ENCODE data around the gene ZNF487.

Gene ZNF487

GRCh38 chr10:43436291-43437140, at the start of gene ZNF487:
Gene ZNF487, plus strand, starts transcription at chr10:43437111. Its CDS starts 38,703 bp downstream, at chr10:43475814.
- Histone ChIP-seq H3K27ac (ENCODE audit: extremely low read depth, low read depth, low read length) (peak within 1 kb of the TSS; percentile 51; the same call in 1 of the 2 replicates), H3K4me1 (ENCODE audit: control insufficient read depth, insufficient read depth, low read length) (peaks cover 3% of the 10 kb centered on the region; the same call in 1 of the 2 replicates), H3K4me3 (ENCODE audit: low read depth, low read length) (peak within 1 kb of the TSS; percentile 88), H3K36me3 (ENCODE audit: control insufficient read depth in 2 of 2, insufficient read depth in 1 of 2, low read length in 2 of 2) (no peaks in the 10 kb centered on the region; a peak in 1 of 3 replicates), H3K9me3 (ENCODE audit: control insufficient read depth, insufficient read depth, low read depth, low read length) (no peaks in the 10 kb centered on the region)
- ChIA-PET POLR2A (interaction anchor here (0.6 to 1.6 kb wide), 9 partner anchors 9 to 521 kb away, joined by 3 to 7 read pairs (median 5); partner anchors contain the start of gene HNRNPF), CTCF (interaction anchor here (0.6 to 1.1 kb wide), 7 partner anchors 9 to 924 kb away, joined by 3 to 9 read pairs (median 3); no protein-coding TSS in a partner anchor)
- TF ChIP-seq SP3 (tag by site-specific recombination; IDR thresholded peaks at IDR 0.05) = peak; percentile 92
- peak; percentile 86 for TF ChIP-seq KLF16 (tag by site-specific recombination; IDR thresholded peaks at IDR 0.05)
- no peak for TF ChIP-seq ZNF398 (tag by site-specific recombination; IDR thresholded peaks at IDR 0.05)
- TF ChIP-seq YY1 (tag by site-specific recombination; IDR thresholded peaks at IDR 0.05) = peak; percentile 91
- peak; percentile 63 for TF ChIP-seq ZNF341 (tag by site-specific recombination; IDR thresholded peaks at IDR 0.05; ENCODE audit: low read depth)
- no peak for TF ChIP-seq ZNF132 (tag by site-specific recombination; IDR thresholded peaks at IDR 0.05; ENCODE audit: borderline replicate concordance)
- no peak; the same call in 1 of the 2 replicates for TF ChIP-seq ZBTB17 (tag by site-specific recombination; IDR thresholded peaks at IDR 0.05)
- TF ChIP-seq ZNF596 (tag by site-specific recombination; IDR thresholded peaks at IDR 0.05) = no peak
- TF ChIP-seq ZNF202 (tag by site-specific recombination; IDR thresholded peaks at IDR 0.05; ENCODE audit: borderline replicate concordance) = no peak
- TF ChIP-seq ZNF416 (tag by site-specific recombination; IDR thresholded peaks at IDR 0.05) = no peak
- no peak for TF ChIP-seq PRDM2 (tag by site-specific recombination; IDR thresholded peaks at IDR 0.05; ENCODE audit: borderline replicate concordance)
- peak; percentile 85 for TF ChIP-seq ZNF76 (tag by site-specific recombination; IDR thresholded peaks at IDR 0.05; ENCODE audit: borderline replicate concordance, low read depth)
- 0 out of 2 replicates have a peak, but pooled peaks have one; percentile 71 for TF ChIP-seq ZNF501 (tag by site-specific recombination; IDR thresholded peaks at IDR 0.05)
- TF ChIP-seq SALL2 (tag by site-specific recombination; IDR thresholded peaks at IDR 0.05; ENCODE audit: borderline replicate concordance) = no peak
- TF ChIP-seq ZNF555 (tag by site-specific recombination; conservative IDR thresholded peaks at IDR 0.05) = no peak
- no peak for TF ChIP-seq ZNF791 (tag by site-specific recombination; IDR thresholded peaks at IDR 0.05)
- TF ChIP-seq FEZF1 (tag by site-specific recombination; IDR thresholded peaks at IDR 0.05) = no peak
- no peak for TF ChIP-seq ZNF837 (tag by site-specific recombination; IDR thresholded peaks at IDR 0.05)
- no peak for TF ChIP-seq HOXA7 (CRISPR knock-in tag; IDR thresholded peaks at IDR 0.05; ENCODE audit: borderline replicate concordance)
- TF ChIP-seq SP7 (tag by site-specific recombination; IDR thresholded peaks at IDR 0.05) = peak; percentile 76; the same call in 1 of the 2 replicates
- 0 out of 2 replicates have a peak, but pooled peaks have one; percentile 22 for TF ChIP-seq ZNF24 (tag by site-specific recombination; IDR thresholded peaks at IDR 0.05)
- no peak for TF ChIP-seq BCL11B (tag by site-specific recombination; IDR thresholded peaks at IDR 0.05; ENCODE audit: low read depth)
- TF ChIP-seq ZSCAN5A (tag by site-specific recombination; IDR thresholded peaks at IDR 0.05) = peak; percentile 55; the same call in 1 of the 2 replicates
- no peak for TF ChIP-seq ZNF701 (tag by site-specific recombination; IDR thresholded peaks at IDR 0.05)
- TF ChIP-seq PRDM1 (tag by site-specific recombination; IDR thresholded peaks at IDR 0.05) = no peak
- no peak for TF ChIP-seq ZBTB49 (tag by site-specific recombination; IDR thresholded peaks at IDR 0.05; ENCODE audit: low read depth)

Measured in HEK293 (cell line).